Stimulated activated naive CD8-positive, alpha-beta T cell treated with anti-CD3 and anti-CD28 coated beads, Interleukin-15, Interleukin-2, amounts not matched to agents 100 ng/mL and 50 ng/mL, for 24 hours (primary cell): ENCODE results near the gene CNNM1.
A peak's percentile ranks its signal among the peaks of the same experiment; 100 is the strongest.

Experiments
- H3K27ac Mint-ChIP-seq: one replicate; pipeline ENCODE4 v1.8.0; 2021; ENCODE audit warnings: mild to moderate bottlenecking, mixed read lengths
- H3K27me3 Mint-ChIP-seq: one replicate; pipeline ENCODE4 v1.8.0; 2021; ENCODE audit warnings: mixed read lengths
- H3K36me3 Mint-ChIP-seq: one replicate; pipeline ENCODE4 v1.8.0; 2021; ENCODE audit warnings: low read depth, mixed read lengths
- H3K4me1 Mint-ChIP-seq: one replicate; pipeline ENCODE4 v1.8.0; 2021; ENCODE audit warnings: low read depth, mixed read lengths
- H3K4me3 Mint-ChIP-seq: one replicate; pipeline ENCODE4 v1.8.0; 2021; ENCODE audit warnings: mild to moderate bottlenecking, mixed read lengths
- H3K9me3 Mint-ChIP-seq: one replicate; pipeline ENCODE4 v1.8.0; 2021; ENCODE audit warnings: mixed read lengths

Gene CNNM1

GRCh38 chr10:99403674-99404073 is 74.5 kb downstream of the CNNM1 start:
- Mint-ChIP-seq H3K4me1 (no peaks in the 10 kb centered on the region), H3K9me3 (no peaks in the 10 kb centered on the region), H3K27ac (no peak overlapping the region), H3K36me3 (peaks cover 72% of the 10 kb centered on the region), H3K4me3 (no peak overlapping the region), H3K27me3 (no peaks in the 10 kb centered on the region)

DNA sequence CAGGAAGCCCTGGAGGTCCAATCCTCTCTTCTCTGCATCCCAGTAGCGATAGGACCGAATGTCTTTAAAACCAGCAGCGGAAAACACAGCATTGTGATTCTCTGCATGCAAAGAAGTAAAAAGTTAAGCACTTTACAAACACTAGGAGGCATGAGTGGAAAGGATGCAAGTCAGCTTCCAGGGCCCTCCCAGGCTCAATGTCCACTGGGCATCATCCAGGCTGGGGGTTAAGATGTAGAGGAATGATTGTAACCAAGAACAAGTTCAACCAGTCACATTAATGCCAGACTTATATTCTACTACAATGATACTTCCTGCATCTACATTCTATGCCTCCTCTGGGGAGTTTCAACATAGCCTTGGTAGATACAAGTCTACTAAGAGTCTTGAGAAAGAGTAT is 77.0 kb downstream of the CNNM1 start:
- no peaks in the 10 kb centered on the region for H3K27me3 Mint-ChIP-seq
- H3K4me3 Mint-ChIP-seq = no peak overlapping the region
- H3K4me1 Mint-ChIP-seq = no peaks in the 10 kb centered on the region
- peaks cover 68% of the 10 kb centered on the region for H3K36me3 Mint-ChIP-seq
- no peaks in the 10 kb centered on the region for H3K9me3 Mint-ChIP-seq
- no peak overlapping the region for H3K27ac Mint-ChIP-seq

GRCh38 chr10:99410146-99410545 is 81.0 kb downstream of the CNNM1 start:
- no peak overlapping the region for H3K27ac Mint-ChIP-seq
- no peaks in the 10 kb centered on the region for H3K27me3 Mint-ChIP-seq
- no peak overlapping the region for H3K4me3 Mint-ChIP-seq
- H3K4me1 Mint-ChIP-seq = no peaks in the 10 kb centered on the region
- H3K36me3 Mint-ChIP-seq = peaks cover 57% of the 10 kb centered on the region
- H3K9me3 Mint-ChIP-seq = no peaks in the 10 kb centered on the region

GRCh38 chr10:99410876-99411275 is 81.7 kb downstream of the CNNM1 start:
- H3K27me3 Mint-ChIP-seq = no peaks in the 10 kb centered on the region
- no peak overlapping the region for H3K27ac Mint-ChIP-seq
- H3K4me1 Mint-ChIP-seq = no peaks in the 10 kb centered on the region
- peaks cover 57% of the 10 kb centered on the region for H3K36me3 Mint-ChIP-seq
- H3K9me3 Mint-ChIP-seq = no peaks in the 10 kb centered on the region
- no peak overlapping the region for H3K4me3 Mint-ChIP-seq

GRCh38 chr10:99411546-99411945 is 82.4 kb downstream of the CNNM1 start:
- H3K9me3 Mint-ChIP-seq = no peaks in the 10 kb centered on the region
- H3K36me3 Mint-ChIP-seq = peaks cover 57% of the 10 kb centered on the region
- no peak overlapping the region for H3K27ac Mint-ChIP-seq
- H3K4me3 Mint-ChIP-seq = no peak overlapping the region
- H3K27me3 Mint-ChIP-seq = no peaks in the 10 kb centered on the region
- no peaks in the 10 kb centered on the region for H3K4me1 Mint-ChIP-seq

DNA sequence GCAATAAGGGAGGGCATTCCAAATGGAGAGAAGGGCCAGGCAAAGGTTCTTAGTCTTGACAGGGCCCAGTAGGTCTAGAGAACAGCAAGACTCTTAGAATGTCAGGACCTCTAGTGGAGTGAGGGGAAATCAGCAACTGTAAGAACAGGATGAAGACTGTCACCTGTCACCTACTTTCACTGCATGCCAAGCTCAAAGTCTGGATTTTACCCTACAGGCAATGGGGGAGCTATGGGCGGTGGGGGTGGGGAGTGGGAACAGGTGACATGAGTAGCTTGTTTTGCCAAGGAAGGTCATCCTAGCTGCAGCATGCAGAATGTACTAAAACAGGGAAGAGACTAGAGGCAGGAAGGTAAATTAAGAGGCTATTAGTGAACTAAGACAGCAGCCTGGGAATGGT is 82.9 kb downstream of the CNNM1 start:
- H3K27me3 Mint-ChIP-seq = no peaks in the 10 kb centered on the region
- no peak overlapping the region for H3K27ac Mint-ChIP-seq
- no peak overlapping the region for H3K4me3 Mint-ChIP-seq
- no peaks in the 10 kb centered on the region for H3K9me3 Mint-ChIP-seq
- no peaks in the 10 kb centered on the region for H3K4me1 Mint-ChIP-seq
- peaks cover 53% of the 10 kb centered on the region for H3K36me3 Mint-ChIP-seq

GRCh38 chr10:99418910-99419624 is 89.9 kb downstream of the CNNM1 start:
- Mint-ChIP-seq H3K4me1 (no peaks in the 10 kb centered on the region), H3K9me3 (no peaks in the 10 kb centered on the region), H3K36me3 (peaks cover 70% of the 10 kb centered on the region), H3K27me3 (no peaks in the 10 kb centered on the region), H3K4me3 (no peak overlapping the region), H3K27ac (peak overlapping the region; percentile 31)

DNA sequence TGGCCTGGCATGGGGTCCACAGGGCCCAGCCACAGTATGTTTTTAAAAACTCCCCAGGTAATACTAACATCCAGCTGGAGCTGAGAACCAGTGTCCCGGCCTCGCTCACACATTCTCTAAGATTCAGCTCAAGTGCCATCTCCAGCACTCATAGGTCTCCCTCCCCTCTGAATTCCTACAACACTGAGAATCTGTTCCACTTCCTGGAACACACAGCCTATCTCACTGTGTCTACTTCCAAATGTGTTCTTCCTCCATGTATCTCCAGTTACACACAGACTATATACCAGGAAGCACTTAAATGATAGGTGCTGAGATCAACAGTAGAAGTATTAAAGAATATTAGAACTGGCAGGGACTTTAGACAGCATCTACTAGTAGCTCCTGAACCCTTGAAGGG is 90.5 kb downstream of the CNNM1 start:
- no peaks in the 10 kb centered on the region for H3K4me1 Mint-ChIP-seq

GRCh38 chr10:99421233-99421739 is 92.1 kb downstream of the CNNM1 start:
- Mint-ChIP-seq H3K27me3 (no peaks in the 10 kb centered on the region), H3K9me3 (no peaks in the 10 kb centered on the region), H3K36me3 (peaks cover 69% of the 10 kb centered on the region), H3K4me3 (no peak overlapping the region), H3K27ac (no peak overlapping the region), H3K4me1 (no peaks in the 10 kb centered on the region)

More for the DNA sequence above, 90.5 kb downstream of the CNNM1 start:
- no peak overlapping the region for H3K27ac Mint-ChIP-seq
- H3K27me3 Mint-ChIP-seq = no peaks in the 10 kb centered on the region
- H3K4me3 Mint-ChIP-seq = no peak overlapping the region
- no peaks in the 10 kb centered on the region for H3K9me3 Mint-ChIP-seq
- peaks cover 68% of the 10 kb centered on the region for H3K36me3 Mint-ChIP-seq

GRCh38 chr10:99422529-99423096 is 93.5 kb downstream of the CNNM1 start:
- Mint-ChIP-seq H3K9me3 (no peaks in the 10 kb centered on the region), H3K27ac (no peak overlapping the region), H3K36me3 (peaks cover 63% of the 10 kb centered on the region), H3K27me3 (no peaks in the 10 kb centered on the region), H3K4me1 (peaks cover under 1% of the 10 kb centered on the region), H3K4me3 (no peak overlapping the region)

DNA sequence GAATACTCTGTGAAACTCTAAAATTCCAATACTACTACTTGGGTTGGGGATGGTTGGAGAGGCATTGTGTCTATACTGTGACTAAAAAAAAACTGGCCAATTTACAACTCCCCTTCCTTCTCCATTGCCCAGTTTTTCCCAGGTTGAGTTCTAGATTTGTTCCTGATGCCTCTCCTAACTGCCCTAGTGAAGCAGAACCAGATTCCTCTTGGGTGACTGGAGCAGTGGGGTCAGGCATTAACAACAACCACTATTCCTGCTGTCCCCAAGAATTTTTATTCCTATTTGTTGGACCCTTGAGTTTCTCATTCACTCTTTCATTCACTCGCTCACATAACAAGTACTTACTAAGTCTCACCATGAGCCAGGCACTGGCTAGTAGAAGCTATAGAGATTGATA is 95.5 kb downstream of the CNNM1 start:
- no peak overlapping the region for H3K4me3 Mint-ChIP-seq
- H3K27ac Mint-ChIP-seq = no peak overlapping the region
- no peaks in the 10 kb centered on the region for H3K9me3 Mint-ChIP-seq
- H3K27me3 Mint-ChIP-seq = no peaks in the 10 kb centered on the region
- peaks cover 17% of the 10 kb centered on the region for H3K4me1 Mint-ChIP-seq
- peaks cover 42% of the 10 kb centered on the region for H3K36me3 Mint-ChIP-seq

DNA sequence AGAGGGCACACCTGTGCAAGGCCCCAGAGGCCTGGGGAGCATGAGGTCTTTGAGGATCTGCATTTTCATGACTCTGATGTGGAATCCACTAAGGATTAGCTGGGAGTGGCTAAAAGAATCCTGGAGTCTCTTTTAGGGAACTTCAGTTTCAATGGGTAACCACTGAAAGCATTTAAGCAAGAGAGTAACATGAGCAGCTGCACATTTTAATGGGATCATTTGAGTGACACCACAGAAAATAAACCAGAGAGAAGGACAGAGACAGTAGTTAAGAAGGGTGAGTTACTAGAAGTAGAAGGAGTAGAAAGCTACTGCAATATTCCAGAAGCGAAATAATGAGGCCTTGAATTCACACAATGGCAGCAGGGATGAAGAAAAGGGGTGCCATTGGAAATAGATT is 96.0 kb downstream of the CNNM1 start:
- Mint-ChIP-seq H3K9me3 (no peaks in the 10 kb centered on the region), H3K4me3 (no peak overlapping the region), H3K4me1 (peaks cover 22% of the 10 kb centered on the region), H3K27ac (no peak overlapping the region), H3K27me3 (no peaks in the 10 kb centered on the region), H3K36me3 (peaks cover 37% of the 10 kb centered on the region)

- Mint-ChIP-seq H3K4me1 (peaks cover 25% of the 10 kb centered on the region), H3K36me3 (peaks cover 30% of the 10 kb centered on the region), H3K4me3 (no peak overlapping the region), H3K27ac (no peak overlapping the region), H3K9me3 (no peaks in the 10 kb centered on the region), H3K27me3 (no peaks in the 10 kb centered on the region)
These were observed 97.5 kb downstream of the CNNM1 start for GRCh38 chr10:99426689-99427088.

DNA sequence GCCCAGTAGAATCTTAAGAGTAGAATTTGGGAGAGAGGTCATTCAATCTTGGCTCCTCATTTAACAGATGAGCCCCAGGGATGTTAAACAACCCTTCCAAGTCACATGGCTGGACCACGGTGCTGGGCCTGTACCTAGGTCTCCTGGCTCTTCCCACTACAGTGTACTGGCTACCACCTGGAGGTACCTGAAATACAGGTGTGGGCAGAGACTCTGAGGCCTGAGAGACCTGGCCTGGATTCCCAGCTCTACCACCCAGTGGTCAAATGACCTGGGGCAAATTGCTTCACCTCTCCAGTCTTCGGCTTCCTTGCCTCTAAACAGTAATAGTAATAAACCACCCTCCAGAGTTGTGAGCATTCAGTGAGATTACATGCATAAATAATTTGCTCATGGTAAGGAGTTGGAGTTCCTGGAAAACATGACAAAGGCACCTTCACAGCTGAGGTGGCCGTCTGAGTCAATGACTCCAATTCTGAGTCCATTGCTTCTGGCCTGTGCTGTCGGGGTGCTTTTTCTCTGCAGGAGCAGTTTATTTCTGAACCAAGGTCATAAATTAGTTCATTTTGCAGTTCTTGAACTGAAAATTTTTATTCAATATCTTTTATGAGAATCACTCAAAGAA is 98.5 kb downstream of the CNNM1 start:
- no peaks in the 10 kb centered on the region for H3K9me3 Mint-ChIP-seq
- no peak overlapping the region for H3K4me3 Mint-ChIP-seq
- no peak overlapping the region for H3K27ac Mint-ChIP-seq
- H3K36me3 Mint-ChIP-seq = peaks cover 23% of the 10 kb centered on the region
- no peaks in the 10 kb centered on the region for H3K27me3 Mint-ChIP-seq
- peaks cover 34% of the 10 kb centered on the region for H3K4me1 Mint-ChIP-seq

DNA sequence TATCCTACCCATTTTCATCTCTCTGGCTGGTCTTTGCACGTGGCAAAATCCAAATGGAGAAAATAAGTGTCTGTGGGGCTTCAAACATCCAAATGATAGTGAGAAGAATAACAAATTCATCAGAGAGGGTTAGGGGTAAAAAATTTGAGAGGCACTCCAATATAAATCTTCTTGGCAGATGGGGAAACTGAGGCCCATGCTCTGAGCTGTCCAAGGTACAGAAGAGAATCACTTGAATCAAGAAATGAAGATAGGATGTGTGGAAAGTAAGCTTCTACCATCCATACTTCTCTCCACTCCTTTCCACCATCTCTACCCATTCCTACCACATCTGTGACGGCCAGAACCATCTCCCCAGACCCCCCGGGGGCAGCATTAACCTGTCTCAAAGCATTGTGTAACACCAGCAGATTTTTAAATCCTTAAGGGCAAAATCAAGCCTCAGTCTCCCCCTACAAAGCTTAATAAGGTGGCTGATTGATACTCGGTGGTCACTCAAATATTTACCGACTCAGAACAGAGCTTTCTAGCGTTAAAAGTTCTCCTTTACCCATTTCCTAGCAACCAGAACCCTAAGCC is 100.5 kb downstream of the CNNM1 start:
- Mint-ChIP-seq H3K4me3 (peak overlapping the region; percentile 100), H3K4me1 (peaks cover 38% of the 10 kb centered on the region), H3K27me3 (no peaks in the 10 kb centered on the region), H3K9me3 (no peaks in the 10 kb centered on the region), H3K36me3 (peaks cover 20% of the 10 kb centered on the region), H3K27ac (peak overlapping the region; percentile 100)
